Astrocyte of the spinal cord (primary cell): ENCODE results near the gene AOPEP.

Source experiments
- DNase-seq: peaks from one replicate; pipeline ENCODE4 v3.0.0; 2011; ENCODE audit warnings: low read depth, low spot score
- H3K4me3 ChIP-seq: 2 replicates; pipeline ENCODE4 v1.5.1; 2011; ENCODE audit warnings: low read depth, mild to moderate bottlenecking, low read length, moderate library complexity
- in situ Hi-C: cut with HindIII; loops from 2 replicates; pipeline ENCODE4 v1.10.0; 2017; ENCODE audit warnings: low sequenced_read_pairs
- TF ChIP-seq, protein P1 (sequence below): IDR thresholded peaks from 2 replicates; pipeline ENCODE4 v1.5.1; 2012; ENCODE audit warnings: low read depth, mild to moderate bottlenecking, low read length, inconsistent platforms

Gene AOPEP

GRCh38 chr9:94809778-94810177 is 83.3 kb downstream of the AOPEP start:
- no peak overlapping the region for H3K4me3 ChIP-seq
- in situ Hi-C loops = no loop called here
- no peak for DNase-seq
- TF ChIP-seq, protein P1, sequence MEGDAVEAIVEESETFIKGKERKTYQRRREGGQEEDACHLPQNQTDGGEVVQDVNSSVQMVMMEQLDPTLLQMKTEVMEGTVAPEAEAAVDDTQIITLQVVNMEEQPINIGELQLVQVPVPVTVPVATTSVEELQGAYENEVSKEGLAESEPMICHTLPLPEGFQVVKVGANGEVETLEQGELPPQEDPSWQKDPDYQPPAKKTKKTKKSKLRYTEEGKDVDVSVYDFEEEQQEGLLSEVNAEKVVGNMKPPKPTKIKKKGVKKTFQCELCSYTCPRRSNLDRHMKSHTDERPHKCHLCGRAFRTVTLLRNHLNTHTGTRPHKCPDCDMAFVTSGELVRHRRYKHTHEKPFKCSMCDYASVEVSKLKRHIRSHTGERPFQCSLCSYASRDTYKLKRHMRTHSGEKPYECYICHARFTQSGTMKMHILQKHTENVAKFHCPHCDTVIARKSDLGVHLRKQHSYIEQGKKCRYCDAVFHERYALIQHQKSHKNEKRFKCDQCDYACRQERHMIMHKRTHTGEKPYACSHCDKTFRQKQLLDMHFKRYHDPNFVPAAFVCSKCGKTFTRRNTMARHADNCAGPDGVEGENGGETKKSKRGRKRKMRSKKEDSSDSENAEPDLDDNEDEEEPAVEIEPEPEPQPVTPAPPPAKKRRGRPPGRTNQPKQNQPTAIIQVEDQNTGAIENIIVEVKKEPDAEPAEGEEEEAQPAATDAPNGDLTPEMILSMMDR = no peak

DNA sequence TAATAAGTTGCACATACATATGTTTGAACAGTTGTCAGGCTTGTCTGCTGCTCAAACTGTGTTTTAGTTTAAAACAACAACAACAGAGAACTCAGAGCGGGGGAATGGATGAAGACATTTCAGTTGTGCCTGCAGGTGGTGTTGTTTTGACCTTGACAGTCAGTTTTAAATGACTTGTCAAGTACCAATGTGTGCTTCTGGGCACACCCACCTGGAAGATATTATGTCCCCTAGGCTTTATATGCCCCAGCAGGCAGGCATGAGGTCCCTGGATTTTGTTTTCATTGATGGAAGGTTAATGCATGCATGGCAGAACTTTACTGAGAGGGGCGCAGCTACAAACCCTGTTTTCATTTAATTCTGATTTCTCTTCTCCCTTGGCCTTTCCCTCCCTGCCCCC is 84.6 kb downstream of the AOPEP start:
- TF ChIP-seq, protein P1 = no peak
- DNase-seq = no peak
- H3K4me3 ChIP-seq = no peak overlapping the region
- in situ Hi-C loops = no loop called here

DNA sequence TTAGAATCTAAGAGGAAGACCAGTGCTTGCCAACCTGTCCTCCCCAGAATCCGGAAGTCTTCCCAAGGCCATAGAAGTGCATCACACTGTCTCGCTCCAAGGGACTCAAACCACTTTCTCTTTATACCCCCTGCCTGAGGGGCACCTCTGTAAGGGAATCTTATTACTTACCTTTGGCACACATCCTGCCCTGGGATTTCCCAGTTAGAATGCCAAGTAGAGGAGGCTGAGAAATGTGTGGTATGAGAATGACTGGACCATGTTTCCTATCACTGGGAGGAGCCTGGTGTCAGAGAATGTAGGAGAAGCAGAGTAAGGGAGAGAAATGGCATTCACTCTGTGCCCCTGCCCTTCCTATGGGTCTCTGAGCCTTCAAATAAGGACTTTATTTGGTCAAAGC is 85.8 kb downstream of the AOPEP start:
- TF ChIP-seq, protein P1 = no peak
- in situ Hi-C loops = no loop called here
- no peak overlapping the region for H3K4me3 ChIP-seq
- DNase-seq = peak; percentile 74

- in situ Hi-C loops = no loop called here
- TF ChIP-seq, protein P1 = no peak
- H3K4me3 ChIP-seq = no peak overlapping the region
- DNase-seq = no peak
Measured at GRCh38 chr9:94813379-94813778, 86.9 kb downstream of the AOPEP start.

DNA sequence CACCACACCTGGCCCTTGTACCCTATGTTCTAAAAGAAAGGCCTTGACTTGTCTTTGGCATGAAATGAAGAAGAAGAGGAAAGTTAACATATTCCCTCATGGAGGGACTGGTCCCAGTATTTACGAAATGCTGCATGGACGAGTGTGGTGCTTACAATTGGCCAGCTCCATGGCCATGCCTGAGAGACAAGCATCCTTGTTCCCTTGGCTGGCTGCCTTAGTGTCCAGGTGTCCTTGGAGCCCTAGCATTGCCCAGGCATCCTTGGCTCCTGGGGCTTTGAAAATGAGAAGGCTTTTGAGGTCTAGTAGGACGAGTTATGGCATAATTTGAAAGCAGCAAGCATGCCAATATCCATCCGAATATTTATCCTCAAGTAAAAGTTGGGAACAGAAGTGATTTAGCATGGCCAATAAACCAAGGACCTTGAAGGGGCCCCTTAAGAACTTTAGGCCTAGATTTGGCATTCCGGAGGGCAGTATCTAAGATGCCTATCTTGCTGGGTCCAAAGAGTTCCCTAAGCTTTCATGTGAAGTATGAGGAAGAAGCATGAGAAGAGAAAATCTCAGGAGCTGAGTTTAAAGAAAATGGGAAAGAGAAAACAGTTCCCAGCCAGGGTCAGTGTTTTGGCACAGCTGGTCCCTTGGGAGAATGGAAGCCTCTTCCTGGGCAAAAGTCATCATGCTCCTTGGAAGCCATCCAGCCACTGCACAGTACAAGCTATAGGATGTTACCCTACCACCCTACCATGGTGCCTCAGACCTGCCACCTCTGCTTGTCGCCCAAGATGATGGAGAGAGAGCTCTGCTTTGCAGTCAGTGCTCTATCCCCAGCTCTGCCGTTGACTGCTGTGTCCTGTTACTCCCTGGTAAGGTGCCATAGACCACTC is 91.0 kb downstream of the AOPEP start:
- TF ChIP-seq, protein P1 = no peak
- in situ Hi-C loops = no loop called here
- H3K4me3 ChIP-seq = no peak overlapping the region
- no peak for DNase-seq

DNA sequence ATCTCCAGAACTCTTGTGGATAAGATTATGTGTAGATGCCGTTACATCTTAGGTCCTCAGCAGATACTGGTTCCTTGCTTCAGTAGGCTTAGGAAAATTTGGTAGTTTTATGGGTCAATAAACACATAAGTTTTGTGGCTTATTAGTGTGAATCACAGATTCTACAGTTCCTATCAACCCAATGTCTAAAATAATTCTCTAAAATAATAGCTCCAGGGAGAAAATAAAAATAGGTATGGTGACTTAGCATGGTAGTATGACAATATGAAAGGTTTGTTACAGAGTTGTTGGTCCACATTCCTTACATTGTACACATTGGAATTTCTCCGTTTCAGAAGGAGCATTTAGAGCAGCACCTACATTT is 91.7 kb downstream of the AOPEP start:
- in situ Hi-C loops = no loop called here
- TF ChIP-seq, protein P1 = no peak
- H3K4me3 ChIP-seq = no peak overlapping the region
- no peak for DNase-seq
